ENCODE results near the gene EBF3. TPM values are rescaled to one million over a fixed set of nuclear protein-coding genes. Genes with fewer than 3 reads are reported as not detected.
A peak's percentile ranks its signal among the peaks of the same experiment; 100 is the strongest.

EBF3 gene
- total RNA-seq, 1 donor: 31.8 TPM

DNA sequence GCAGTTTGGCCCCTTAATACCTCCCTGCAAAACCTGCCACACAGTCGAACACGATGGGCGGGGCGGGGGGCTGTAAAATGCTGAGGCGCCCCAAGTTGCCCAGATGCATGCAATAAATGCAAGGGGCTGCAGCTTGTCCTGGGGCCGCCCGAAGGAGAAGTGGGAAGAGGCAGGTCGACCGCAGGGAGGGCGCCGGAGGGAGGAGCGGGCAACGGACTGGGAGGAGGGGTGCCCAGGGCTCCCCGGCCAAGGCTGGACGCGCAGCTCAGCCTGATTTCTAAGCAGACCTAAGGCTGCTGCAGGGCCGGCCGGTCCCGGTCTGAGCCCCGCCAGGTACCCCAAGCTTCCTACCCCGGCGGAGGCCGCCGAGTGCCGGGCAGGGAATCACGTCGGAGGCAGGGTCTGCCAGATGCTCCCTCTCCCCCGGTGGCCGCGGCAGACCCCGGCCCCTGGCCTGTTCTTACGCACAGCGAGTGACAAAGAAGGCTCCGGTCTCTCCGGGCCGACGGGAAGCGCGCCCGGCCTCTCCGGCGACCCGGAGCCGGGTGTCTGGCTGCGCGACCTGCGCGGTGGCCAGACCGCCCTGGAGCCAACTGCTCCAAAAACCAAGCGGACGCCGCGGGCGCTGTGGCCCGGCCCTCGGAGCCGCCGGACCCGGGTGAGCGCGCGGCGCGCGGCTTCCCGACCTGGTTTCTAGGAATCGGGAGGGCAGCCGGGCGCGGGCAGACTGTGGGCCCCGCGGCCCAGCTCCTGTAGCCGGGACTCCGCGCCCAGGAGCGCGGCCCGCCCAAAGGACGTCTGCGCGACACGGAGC lies 744 bp upstream of the EBF3 start:
- peaks cover 5% of the 10 kb centered on the region for H4K20me1 ChIP-seq (ENCODE audit: insufficient read depth, low read length)
- peaks cover 28% of the 10 kb centered on the region for H3K27me3 ChIP-seq (ENCODE audit: insufficient read depth, low read length)
- peak overlapping the region; percentile 85 for H2AFZ ChIP-seq (ENCODE audit: low read length)
- DNase-seq (ENCODE audit: insufficient read length, low spot score, missing footprints): peak; percentile 96
- H3K79me2 ChIP-seq (ENCODE audit: insufficient read depth, low read length): peaks cover 41% of the 10 kb centered on the region
- H3K4me1 ChIP-seq (ENCODE audit: insufficient read depth, low read length): peaks cover 9% of the 10 kb centered on the region
- H3K27ac ChIP-seq (ENCODE audit: low read depth, low read length): no peak overlapping the region
- H3K4me3 ChIP-seq (ENCODE audit: insufficient read depth, low read length): peak overlapping the region; percentile 76
- peaks cover 6% of the 10 kb centered on the region for H3K36me3 ChIP-seq (ENCODE audit: insufficient read depth, low read length)
- TF ChIP-seq, protein P1, sequence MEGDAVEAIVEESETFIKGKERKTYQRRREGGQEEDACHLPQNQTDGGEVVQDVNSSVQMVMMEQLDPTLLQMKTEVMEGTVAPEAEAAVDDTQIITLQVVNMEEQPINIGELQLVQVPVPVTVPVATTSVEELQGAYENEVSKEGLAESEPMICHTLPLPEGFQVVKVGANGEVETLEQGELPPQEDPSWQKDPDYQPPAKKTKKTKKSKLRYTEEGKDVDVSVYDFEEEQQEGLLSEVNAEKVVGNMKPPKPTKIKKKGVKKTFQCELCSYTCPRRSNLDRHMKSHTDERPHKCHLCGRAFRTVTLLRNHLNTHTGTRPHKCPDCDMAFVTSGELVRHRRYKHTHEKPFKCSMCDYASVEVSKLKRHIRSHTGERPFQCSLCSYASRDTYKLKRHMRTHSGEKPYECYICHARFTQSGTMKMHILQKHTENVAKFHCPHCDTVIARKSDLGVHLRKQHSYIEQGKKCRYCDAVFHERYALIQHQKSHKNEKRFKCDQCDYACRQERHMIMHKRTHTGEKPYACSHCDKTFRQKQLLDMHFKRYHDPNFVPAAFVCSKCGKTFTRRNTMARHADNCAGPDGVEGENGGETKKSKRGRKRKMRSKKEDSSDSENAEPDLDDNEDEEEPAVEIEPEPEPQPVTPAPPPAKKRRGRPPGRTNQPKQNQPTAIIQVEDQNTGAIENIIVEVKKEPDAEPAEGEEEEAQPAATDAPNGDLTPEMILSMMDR (IDR thresholded peaks at IDR 0.05; ENCODE audit: extremely low read depth, low read depth, low read length): no peak
- no peaks in the 10 kb centered on the region for H3K9me3 ChIP-seq (ENCODE audit: low read depth, low read length)
- H3K4me2 ChIP-seq (ENCODE audit: insufficient read depth, low read length): peak overlapping the region; percentile 90

DNA sequence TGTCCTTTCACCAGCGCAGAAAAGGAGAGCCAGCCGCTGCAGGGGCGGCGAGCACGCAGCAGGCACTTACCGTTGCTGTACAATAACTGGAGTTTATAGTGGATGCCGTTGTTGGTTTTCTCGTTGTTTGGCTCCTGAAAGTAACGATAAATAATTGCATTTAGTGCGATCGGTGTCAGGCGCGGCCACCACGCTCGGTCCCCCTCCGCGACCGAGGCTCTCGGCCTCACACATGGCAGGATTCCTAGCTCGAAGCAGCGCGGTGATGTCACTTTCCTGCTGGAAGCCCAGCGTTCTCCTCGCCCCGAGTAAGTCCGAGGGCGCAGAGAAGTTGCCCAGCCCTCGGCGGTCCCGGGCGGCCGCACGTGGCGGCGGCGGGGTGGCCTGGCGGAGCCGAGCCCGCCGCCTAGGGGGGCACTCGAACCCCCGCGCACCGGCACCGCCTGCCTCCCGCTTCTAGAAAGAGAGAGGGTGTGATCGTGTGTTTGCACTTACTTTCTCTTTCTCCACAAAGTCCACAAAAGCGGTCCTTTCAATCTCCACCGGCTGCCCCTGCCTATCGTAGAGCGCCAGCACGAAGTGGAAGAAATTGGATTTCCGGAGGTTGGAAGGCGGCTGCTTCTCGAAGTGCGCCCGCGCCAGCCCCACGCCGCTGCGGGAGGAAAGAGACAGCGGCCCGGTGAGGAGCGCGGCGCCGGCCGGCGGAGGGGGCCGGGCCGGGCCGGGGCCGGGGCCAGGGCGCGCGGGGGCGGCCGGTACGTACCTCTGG lies 1.0 kb downstream of the EBF3 start:
- Histone ChIP-seq H3K9me3 (ENCODE audit: low read depth, low read length) (no peaks in the 10 kb centered on the region), H4K20me1 (ENCODE audit: insufficient read depth, low read length) (peaks cover 5% of the 10 kb centered on the region), H3K4me1 (ENCODE audit: insufficient read depth, low read length) (peaks cover 9% of the 10 kb centered on the region), H3K4me3 (ENCODE audit: insufficient read depth, low read length) (peak overlapping the region; percentile 83), H3K27ac (ENCODE audit: low read depth, low read length) (peak overlapping the region; percentile 77), H3K4me2 (ENCODE audit: insufficient read depth, low read length) (peak overlapping the region; percentile 72), H2AFZ (ENCODE audit: low read length) (peak overlapping the region; percentile 66), H3K27me3 (ENCODE audit: insufficient read depth, low read length) (peaks cover 18% of the 10 kb centered on the region), H3K79me2 (ENCODE audit: insufficient read depth, low read length) (peaks cover 59% of the 10 kb centered on the region), H3K36me3 (ENCODE audit: insufficient read depth, low read length) (peaks cover 13% of the 10 kb centered on the region)
- TF ChIP-seq, protein P1 (IDR thresholded peaks at IDR 0.05; ENCODE audit: extremely low read depth, low read depth, low read length): no peak
- peak; percentile 97 for DNase-seq (ENCODE audit: insufficient read length, low spot score, missing footprints)

DNA sequence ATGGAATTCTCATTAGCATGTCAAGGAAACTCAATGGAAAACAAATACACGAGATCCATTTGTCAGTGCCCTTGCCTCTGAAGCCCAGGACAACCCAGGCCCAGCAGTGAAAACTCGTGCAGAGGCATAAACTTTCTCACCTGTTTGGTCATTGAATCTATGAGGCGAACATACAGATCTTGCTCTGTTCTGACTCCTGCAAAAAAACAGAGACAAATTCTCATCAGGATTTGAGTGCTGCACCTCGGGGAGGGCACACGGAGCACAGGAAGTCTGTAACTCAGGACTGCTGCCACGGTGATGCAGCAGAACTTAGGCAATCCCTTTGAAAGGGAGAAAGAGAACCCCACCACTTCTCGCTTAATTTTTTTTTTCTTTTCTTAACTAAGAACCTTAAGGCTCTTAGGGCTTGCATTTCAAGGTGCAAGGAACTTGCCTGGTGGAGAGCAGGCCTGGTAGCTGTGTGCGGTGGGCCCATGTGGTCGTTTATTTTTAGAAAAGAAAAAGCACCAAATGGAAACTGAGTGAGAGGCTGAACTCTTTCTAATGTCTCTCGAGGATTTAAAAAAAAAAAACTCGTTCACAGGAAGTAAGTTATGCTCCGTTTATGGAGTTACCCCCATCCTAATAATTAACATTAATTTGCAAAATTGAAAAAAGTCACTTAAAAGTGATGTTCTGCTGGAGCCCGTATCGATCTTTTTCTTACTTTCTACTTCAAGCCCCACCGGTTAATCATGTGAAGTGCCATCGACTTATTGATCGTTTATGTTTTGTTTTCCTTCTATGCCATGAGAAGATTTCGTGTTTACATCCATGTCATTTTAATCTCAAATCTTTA lies 1.8 kb downstream of the EBF3 start:
- peaks cover 16% of the 10 kb centered on the region for H3K36me3 ChIP-seq (ENCODE audit: insufficient read depth, low read length)
- peaks cover 5% of the 10 kb centered on the region for H4K20me1 ChIP-seq (ENCODE audit: insufficient read depth, low read length)
- H3K4me2 ChIP-seq (ENCODE audit: insufficient read depth, low read length): peak overlapping the region; percentile 72
- peak; percentile 84 for DNase-seq (ENCODE audit: insufficient read length, low spot score, missing footprints)
- peaks cover 17% of the 10 kb centered on the region for H3K4me1 ChIP-seq (ENCODE audit: insufficient read depth, low read length)
- no peak overlapping the region for H2AFZ ChIP-seq (ENCODE audit: low read length)
- H3K27ac ChIP-seq (ENCODE audit: low read depth, low read length): peak overlapping the region; percentile 77
- TF ChIP-seq, protein P1 (IDR thresholded peaks at IDR 0.05; ENCODE audit: extremely low read depth, low read depth, low read length): no peak
- peak overlapping the region; percentile 83 for H3K4me3 ChIP-seq (ENCODE audit: insufficient read depth, low read length)
- H3K79me2 ChIP-seq (ENCODE audit: insufficient read depth, low read length): peaks cover 67% of the 10 kb centered on the region
- peaks cover 18% of the 10 kb centered on the region for H3K27me3 ChIP-seq (ENCODE audit: insufficient read depth, low read length)
- H3K9me3 ChIP-seq (ENCODE audit: low read depth, low read length): no peaks in the 10 kb centered on the region

All from osteoblast (primary cell).